ENCODE data around the gene ZBTB7C. TPM values are rescaled to one million over a fixed set of nuclear protein-coding genes. Genes with fewer than 3 reads are reported as not detected.
A peak's percentile ranks its signal among the peaks of the same experiment; 100 is the strongest.

Gene ZBTB7C
- total and polyA plus RNA-seq, 9 donors, result 1.5 to 26.6 (median 15.7) TPM

- DNase-seq, result no peak
- intact Hi-C loops (cut with DNase I), result loop anchor here in 2 of 4 donors (5.0 to 10.0 kb wide), 3 partner anchors 65 to 308 kb away; partner anchors contain the start of gene ZBTB7C (in 1 of the 2)
- H3K4me1 ChIP-seq (ENCODE audit: insufficient read depth), result peaks cover 14% of the 10 kb centered on the region
- 49 to 79% (median 61%) methylated on average over 6 of the region's 6 CpGs for WGBS, 3 donors
- no peak overlapping the region for H3K4me3 ChIP-seq
- H3K9me3 ChIP-seq, result no peaks in the 10 kb centered on the region
- no peak for TF ChIP-seq POLR2A (IDR thresholded peaks at IDR 0.05)
- TF ChIP-seq, protein P1, sequence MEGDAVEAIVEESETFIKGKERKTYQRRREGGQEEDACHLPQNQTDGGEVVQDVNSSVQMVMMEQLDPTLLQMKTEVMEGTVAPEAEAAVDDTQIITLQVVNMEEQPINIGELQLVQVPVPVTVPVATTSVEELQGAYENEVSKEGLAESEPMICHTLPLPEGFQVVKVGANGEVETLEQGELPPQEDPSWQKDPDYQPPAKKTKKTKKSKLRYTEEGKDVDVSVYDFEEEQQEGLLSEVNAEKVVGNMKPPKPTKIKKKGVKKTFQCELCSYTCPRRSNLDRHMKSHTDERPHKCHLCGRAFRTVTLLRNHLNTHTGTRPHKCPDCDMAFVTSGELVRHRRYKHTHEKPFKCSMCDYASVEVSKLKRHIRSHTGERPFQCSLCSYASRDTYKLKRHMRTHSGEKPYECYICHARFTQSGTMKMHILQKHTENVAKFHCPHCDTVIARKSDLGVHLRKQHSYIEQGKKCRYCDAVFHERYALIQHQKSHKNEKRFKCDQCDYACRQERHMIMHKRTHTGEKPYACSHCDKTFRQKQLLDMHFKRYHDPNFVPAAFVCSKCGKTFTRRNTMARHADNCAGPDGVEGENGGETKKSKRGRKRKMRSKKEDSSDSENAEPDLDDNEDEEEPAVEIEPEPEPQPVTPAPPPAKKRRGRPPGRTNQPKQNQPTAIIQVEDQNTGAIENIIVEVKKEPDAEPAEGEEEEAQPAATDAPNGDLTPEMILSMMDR (IDR thresholded peaks at IDR 0.05), result no peak
- no peak overlapping the region for H3K27ac ChIP-seq
- H3K27me3 ChIP-seq, result no peaks in the 10 kb centered on the region
- no peaks in the 10 kb centered on the region for H3K36me3 ChIP-seq
Observed at GRCh38 chr18:48342581-48342980, 66.6 kb downstream of the ZBTB7C start.

- H3K27me3 ChIP-seq, result no peaks in the 10 kb centered on the region
- H3K27ac ChIP-seq, result no peak overlapping the region
- TF ChIP-seq, protein P1 (IDR thresholded peaks at IDR 0.05), result no peak
- TF ChIP-seq EP300 (IDR thresholded peaks at IDR 0.05) (no peak), POLR2A (IDR thresholded peaks at IDR 0.05) (no peak)
- 54 to 70% (median 65%) methylated on average over 6 of the region's 6 CpGs for WGBS, 3 donors
- H3K36me3 ChIP-seq, result no peaks in the 10 kb centered on the region
- DNase-seq, result peak in 1 of 5 donors; percentile 50
- peaks cover 14% of the 10 kb centered on the region for H3K4me1 ChIP-seq (ENCODE audit: insufficient read depth)
- H3K9me3 ChIP-seq, result no peaks in the 10 kb centered on the region
- H3K4me3 ChIP-seq, result no peak overlapping the region
- intact Hi-C loops (cut with DNase I), result loop anchor here in 2 of 4 donors (5.0 to 10.0 kb wide), 3 partner anchors 65 to 307 kb away; partner anchors contain the start of gene ZBTB7C (in 1 of the 2)
Observed at GRCh38 chr18:48342125-48342524, 67.1 kb downstream of the ZBTB7C start.

DNA sequence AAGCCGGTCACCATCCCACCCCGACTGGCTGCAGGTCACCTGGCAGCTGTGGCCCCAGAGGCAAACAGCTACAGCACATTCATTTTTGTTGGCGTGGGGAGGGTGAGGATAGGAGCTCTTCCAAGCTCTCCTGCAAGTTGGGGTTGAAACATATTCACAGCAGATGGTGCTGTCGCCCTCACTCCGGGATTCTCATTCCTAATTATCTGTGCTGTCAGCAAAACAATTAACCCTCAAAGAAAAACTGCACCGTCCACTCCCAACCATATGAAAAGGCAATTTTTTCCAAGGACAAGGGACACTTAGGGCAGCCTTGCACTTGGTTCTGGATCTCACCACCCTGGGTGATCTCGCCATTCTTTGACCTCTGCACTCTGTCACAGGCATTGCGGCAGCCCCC is 68.6 kb downstream of the ZBTB7C start:
- H3K27me3 ChIP-seq, result no peaks in the 10 kb centered on the region
- no peaks in the 10 kb centered on the region for H3K9me3 ChIP-seq
- peaks cover 14% of the 10 kb centered on the region for H3K4me1 ChIP-seq (ENCODE audit: insufficient read depth)
- H3K36me3 ChIP-seq, result no peaks in the 10 kb centered on the region
- 43 to 55% (median 45%) methylated on average over 8 of the region's 8 CpGs for WGBS, 3 donors
- no peak overlapping the region for H3K4me3 ChIP-seq
- TF ChIP-seq POLR2A (IDR thresholded peaks at IDR 0.05), result no peak
- TF ChIP-seq, protein P1 (IDR thresholded peaks at IDR 0.05), result no peak
- TF ChIP-seq EP300 (IDR thresholded peaks at IDR 0.05), result no peak
- intact Hi-C loops (cut with DNase I), result loop anchor here in 2 of 4 donors (5.0 to 10.0 kb wide), 3 partner anchors 67 to 306 kb away; partner anchors contain the start of gene ZBTB7C (in 1 of the 2)
- DNase-seq, result no peak
- peak overlapping the region in 1 of 2 donors; percentile 14 for H3K27ac ChIP-seq

- Histone ChIP-seq H3K4me1 (ENCODE audit: insufficient read depth) (peaks cover 14% of the 10 kb centered on the region), H3K9me3 (no peaks in the 10 kb centered on the region), H3K36me3 (no peaks in the 10 kb centered on the region), H3K27ac (no peak overlapping the region), H3K27me3 (no peaks in the 10 kb centered on the region), H3K4me3 (no peak overlapping the region)
- TF ChIP-seq, protein P1 (IDR thresholded peaks at IDR 0.05), result no peak
- TF ChIP-seq POLR2A (IDR thresholded peaks at IDR 0.05) (no peak), EP300 (IDR thresholded peaks at IDR 0.05) (no peak)
- 7 to 21% (median 8%) methylated on average over 4 of the region's 4 CpGs for WGBS, 3 donors
- peak in 1 of 5 donors; percentile 47 for DNase-seq
- intact Hi-C loops (cut with DNase I), result loop anchor here in 3 of 4 donors (5.0 to 10.0 kb wide), 5 partner anchors 68 to 307 kb away; partner anchors contain the start of gene ZBTB7C (in 1 of the 3)
Observed at GRCh38 chr18:48339692-48340091, 69.5 kb downstream of the ZBTB7C start.
